HEK293T (cell line): ENCODE results near the gene ELP4.

Experiments
- CTCF ChIA-PET: fragments of 350-600 bp; formaldehyde crosslinking; extraction: SDS; loops from one replicate; lab custom pipeline; 2021; ENCODE audit warnings: antibody characterized with exemption, inconsistent platforms; lab: Yijun Ruan, JAX
- POLR2A ChIA-PET: fragments of 350-600 bp; formaldehyde crosslinking; extraction: SDS; loops from one replicate; lab custom pipeline; 2020; ENCODE audit warnings: antibody characterized with exemption, inconsistent platforms; lab: Yijun Ruan, JAX
- DNase-seq: peaks from one replicate; pipeline ENCODE4 v3.0.0; 2012; ENCODE audit warnings: mixed read lengths; ENCODE audit errors: extremely low spot score
- ARNT ChIP-seq: fragments of 450-650 bp; IDR thresholded peaks from 2 replicates; pipeline ENCODE4 v1.6.1; 2017; ENCODE audit warnings: mild to moderate bottlenecking
- BHLHE40 ChIP-seq: fragments of 450-650 bp; IDR thresholded peaks from 2 replicates; pipeline ENCODE4 v1.6.1; 2016; ENCODE audit warnings: mild to moderate bottlenecking, moderate library complexity, borderline replicate concordance
- CTBP1 ChIP-seq: fragments of 450-650 bp; IDR thresholded peaks from 2 replicates; pipeline ENCODE4 v1.6.1; 2016; ENCODE audit warnings: borderline replicate concordance
- ELF4 ChIP-seq: fragments of 450-650 bp; IDR thresholded peaks from 2 replicates; pipeline ENCODE4 v1.6.1; 2017; ENCODE audit warnings: antibody characterized with exemption
- FOXA1 ChIP-seq: fragments of 450-650 bp; IDR thresholded peaks from 2 replicates; pipeline ENCODE4 v1.6.1; 2016; ENCODE audit warnings: mild to moderate bottlenecking
- FOXK2 ChIP-seq: fragments of 450-650 bp; IDR thresholded peaks from 2 replicates; pipeline ENCODE4 v1.6.1; 2016; ENCODE audit warnings: mild to moderate bottlenecking
- FOXM1 ChIP-seq: fragments of 450-650 bp; IDR thresholded peaks from 2 replicates; pipeline ENCODE4 v1.6.1; 2017; ENCODE audit warnings: mild to moderate bottlenecking, borderline replicate concordance
- HDGF ChIP-seq: fragments of 450-650 bp; IDR thresholded peaks from 2 replicates; pipeline ENCODE4 v1.6.1; 2017; ENCODE audit warnings: antibody characterized with exemption, borderline replicate concordance
- L3MBTL2 ChIP-seq: fragments of 450-650 bp; conservative IDR thresholded peaks from 2 replicates; pipeline ENCODE4 v1.6.1; 2016; ENCODE audit warnings: mild to moderate bottlenecking
- LEF1 ChIP-seq: fragments of 450-650 bp; IDR thresholded peaks from 2 replicates; pipeline ENCODE4 v1.6.1; 2017; ENCODE audit warnings: mild to moderate bottlenecking, borderline replicate concordance
- NFRKB ChIP-seq: fragments of 450-650 bp; IDR thresholded peaks from 2 replicates; pipeline ENCODE4 v1.6.1; 2016; ENCODE audit warnings: mild to moderate bottlenecking, moderate library complexity
- SP1 ChIP-seq: fragments of 450-650 bp; IDR thresholded peaks from 2 replicates; pipeline ENCODE4 v1.6.1; 2017
- SUZ12 ChIP-seq: fragments of 450-650 bp; IDR thresholded peaks from 2 replicates; pipeline ENCODE4 v1.6.1; 2016; ENCODE audit warnings: mild to moderate bottlenecking
- TARDBP ChIP-seq: fragments of 450-650 bp; IDR thresholded peaks from 2 replicates; pipeline ENCODE4 v1.6.1; 2016
- ZNF384 ChIP-seq: fragments of 450-650 bp; IDR thresholded peaks from 2 replicates; pipeline ENCODE4 v1.6.1; 2016
- TF ChIP-seq, protein P1 (sequence below): fragments of 450-650 bp; IDR thresholded peaks from 2 replicates; pipeline ENCODE4 v1.6.1; 2016

ELP4 gene

GRCh38 chr11:31794548-31794947, 285.0 kb downstream of the ELP4 start:
- ChIA-PET CTCF (no interaction called here), POLR2A (no interaction called here)
- no peak for TF ChIP-seq SUZ12
- no peak for TF ChIP-seq L3MBTL2
- no peak for TF ChIP-seq CTBP1
- TF ChIP-seq SP1: no peak
- no peak for TF ChIP-seq FOXM1
- TF ChIP-seq, protein P1, sequence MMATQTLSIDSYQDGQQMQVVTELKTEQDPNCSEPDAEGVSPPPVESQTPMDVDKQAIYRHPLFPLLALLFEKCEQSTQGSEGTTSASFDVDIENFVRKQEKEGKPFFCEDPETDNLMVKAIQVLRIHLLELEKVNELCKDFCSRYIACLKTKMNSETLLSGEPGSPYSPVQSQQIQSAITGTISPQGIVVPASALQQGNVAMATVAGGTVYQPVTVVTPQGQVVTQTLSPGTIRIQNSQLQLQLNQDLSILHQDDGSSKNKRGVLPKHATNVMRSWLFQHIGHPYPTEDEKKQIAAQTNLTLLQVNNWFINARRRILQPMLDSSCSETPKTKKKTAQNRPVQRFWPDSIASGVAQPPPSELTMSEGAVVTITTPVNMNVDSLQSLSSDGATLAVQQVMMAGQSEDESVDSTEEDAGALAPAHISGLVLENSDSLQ: no peak
- TF ChIP-seq FOXK2: no peak
- TF ChIP-seq LEF1: no peak
- TF ChIP-seq TARDBP: no peak
- TF ChIP-seq FOXA1: no peak
- TF ChIP-seq NFRKB: no peak
- TF ChIP-seq ARNT: no peak
- TF ChIP-seq HDGF: no peak
- TF ChIP-seq BHLHE40: no peak
- no peak for TF ChIP-seq ZNF384
- DNase-seq: no peak

GRCh38 chr11:31795706-31796498, 286.3 kb downstream of the ELP4 start:
- ChIA-PET CTCF (no interaction called here), POLR2A (no interaction called here)
- no peak for TF ChIP-seq TARDBP
- TF ChIP-seq SP1: no peak
- no peak for TF ChIP-seq LEF1
- no peak for TF ChIP-seq CTBP1
- TF ChIP-seq HDGF: no peak
- DNase-seq: no peak

- no peak for DNase-seq
- ChIA-PET POLR2A (no interaction called here), CTCF (no interaction called here)
- TF ChIP-seq ZNF384 (no peak), ARNT (no peak), CTBP1 (no peak), L3MBTL2 (no peak), NFRKB (no peak), ELF4 (no peak), SP1 (no peak), SUZ12 (no peak), FOXK2 (no peak), LEF1 (no peak)
- TF ChIP-seq, protein P1: no peak
Measured at GRCh38 chr11:31796499-31797189, 287.1 kb downstream of the ELP4 start.

GRCh38 chr11:31797190-31798056, 287.9 kb downstream of the ELP4 start:
- DNase-seq: no peak
- ChIA-PET POLR2A (no interaction called here), CTCF (no interaction called here)
- TF ChIP-seq CTBP1 (no peak), ELF4 (no peak), FOXK2 (no peak), HDGF (no peak), TARDBP (no peak), ARNT (no peak), SP1 (no peak), FOXA1 (no peak), LEF1 (no peak), ZNF384 (no peak), NFRKB (no peak), SUZ12 (no peak)

GRCh38 chr11:31798057-31798553, 288.5 kb downstream of the ELP4 start:
- POLR2A ChIA-PET: no interaction called here
- no peak for DNase-seq
- no peak for TF ChIP-seq ZNF384
- CTCF ChIA-PET: no interaction called here

DNA sequence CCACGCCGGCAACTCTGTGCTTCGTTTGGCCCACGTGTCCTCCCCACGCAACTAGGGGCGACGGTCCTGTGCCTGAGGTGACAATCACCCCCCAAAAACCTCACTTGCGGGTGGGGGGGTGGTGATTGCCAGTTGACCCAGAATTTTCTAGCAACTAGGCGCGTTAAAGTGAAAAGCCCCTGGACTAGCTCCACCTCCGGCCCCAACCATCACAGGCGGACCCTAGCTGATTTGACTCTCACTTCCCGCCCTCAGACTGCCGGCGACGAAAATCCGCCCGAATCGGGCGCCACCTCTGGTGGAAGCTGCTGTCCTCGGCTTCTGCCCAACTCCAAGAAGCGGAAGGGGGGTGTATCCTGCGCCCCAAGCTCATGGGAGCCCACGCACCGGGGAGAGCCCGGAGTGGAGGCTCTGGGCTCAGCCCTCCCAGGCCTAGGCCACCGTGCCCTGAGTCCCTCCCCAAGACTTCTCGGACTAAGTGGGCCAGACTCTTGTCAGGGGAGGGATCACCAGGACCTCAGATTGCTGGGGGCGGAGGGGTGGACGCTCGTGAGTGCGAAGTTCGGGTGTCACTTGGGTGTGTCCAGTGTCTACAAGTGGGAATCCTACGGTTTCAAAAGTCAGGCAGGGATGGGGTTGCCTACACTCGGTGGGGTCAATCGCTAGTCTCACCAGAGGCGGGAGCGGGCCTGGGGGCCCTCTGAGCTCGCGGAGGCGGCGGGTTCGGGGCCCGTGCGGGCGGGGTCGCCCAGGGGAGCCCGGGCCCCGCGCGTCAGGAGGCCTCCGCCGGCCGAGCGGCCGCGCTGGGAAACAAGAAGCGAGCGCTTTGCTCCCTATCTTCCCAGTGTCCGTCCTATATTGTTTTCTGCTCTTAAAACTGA, 289.2 kb downstream of the ELP4 start:
- CTCF ChIA-PET: no interaction called here
- POLR2A ChIA-PET: no interaction called here
- TF ChIP-seq ZNF384 (no peak), SUZ12 (no peak), FOXM1 (no peak), L3MBTL2 (no peak), TARDBP (no peak), BHLHE40 (no peak), LEF1 (no peak), FOXA1 (no peak), ARNT (no peak), SP1 (no peak), NFRKB (no peak), CTBP1 (no peak), ELF4 (no peak), FOXK2 (no peak)
- TF ChIP-seq, protein P1: no peak
- DNase-seq: no peak
